H1 (cell line): ENCODE measurements around the gene PTTG1IP. TPM values are rescaled to one million over a fixed set of nuclear protein-coding genes. Genes with fewer than 3 reads are reported as not detected.

ENCODE experiments used
- ATF2 ChIP-seq: IDR thresholded peaks from 2 replicates; pipeline ENCODE4 v1.6.1; 2012; ENCODE audit warnings: low read length, inconsistent platforms
- BCL11A ChIP-seq, 2 experiments: IDR thresholded peaks; one replicate each; pipeline ENCODE4 v1.6.1; 2011; ENCODE audit warnings: low read depth in 2 of 2, low read length in 2 of 2, mild to moderate bottlenecking in 2 of 2
- BRCA1 ChIP-seq: IDR thresholded peaks from 2 replicates; pipeline ENCODE4 v1.6.1; 2012; ENCODE audit warnings: low read depth, low read length, improper control_type of control experiment
- FOSL1 ChIP-seq: IDR thresholded peaks from 2 replicates; pipeline ENCODE4 v1.6.1; 2011; ENCODE audit warnings: mild to moderate bottlenecking, low read depth, low read length, moderate library complexity; ENCODE audit not compliant: insufficient read depth
- KDM4A ChIP-seq: IDR thresholded peaks from one replicate; pipeline ENCODE4 v1.7.1; 2012; ENCODE audit warnings: low read depth, mild to moderate bottlenecking, moderate library complexity, low read length, inconsistent platforms; ENCODE audit not compliant: severe bottlenecking
- POLR2AphosphoS5 ChIP-seq: IDR thresholded peaks from 2 replicates; pipeline ENCODE4 v1.6.1; 2011; ENCODE audit warnings: low read depth, low read length
- SRF ChIP-seq: IDR thresholded peaks from 2 replicates; pipeline ENCODE4 v1.6.1; 2011; ENCODE audit warnings: mild to moderate bottlenecking, low read depth, low read length, moderate library complexity
- polyA plus RNA-seq, 7 experiments: library from polyadenylated mRNA; depleted of rRNA in 3 of 7; stranded (reverse) in 5 of 7; unstranded in 2 of 7; fragments of >200 nt in 5 of 7; fragments of 200-250 nt in 2 of 7; gene quantifications; 1 replicate in 5 of 7; 2 replicates in 1 of 7; 4 replicates in 1 of 7; pipeline versions ENCODE4 v1.2.1 to v1.2.3, GENCODE V29; 2011 to 2013; ENCODE audit warnings: missing spikeins in 2 of 7, mixed read lengths in 2 of 7
- total RNA-seq: library from RNA; stranded (reverse); fragmentation: NEBNext Ultra II Directional; extraction: Animal tissue kit (Norgen Biotek cat#: 25700); gene quantifications from 2 replicates; pipeline ENCODE4 v1.2.1, GENCODE V29; 2021

Gene PTTG1IP
- total and polyA plus RNA-seq, 2 of the 8 experiments (the other 6 are each of a cell fraction or from before 2014, with no cell fraction given) = 90.8 to 130 TPM

- TF ChIP-seq BRCA1 (no peak), POLR2AphosphoS5 (no peak), BCL11A (IDR thresholded peaks at IDR 0.05; ENCODE audit: low read depth in 2 of 2, low read length in 2 of 2) (no peak), SRF (no peak), ATF2 (no peak), KDM4A (no peak), FOSL1 (no peak)
- TF ChIP-seq, all 59 proteins: peak for 0
These were observed 9.8 kb upstream of the PTTG1IP start (continued) for GRCh38 chr21:44883250-44883649.
